Measurements from ENCODE around the gene TEX14.

DNA sequence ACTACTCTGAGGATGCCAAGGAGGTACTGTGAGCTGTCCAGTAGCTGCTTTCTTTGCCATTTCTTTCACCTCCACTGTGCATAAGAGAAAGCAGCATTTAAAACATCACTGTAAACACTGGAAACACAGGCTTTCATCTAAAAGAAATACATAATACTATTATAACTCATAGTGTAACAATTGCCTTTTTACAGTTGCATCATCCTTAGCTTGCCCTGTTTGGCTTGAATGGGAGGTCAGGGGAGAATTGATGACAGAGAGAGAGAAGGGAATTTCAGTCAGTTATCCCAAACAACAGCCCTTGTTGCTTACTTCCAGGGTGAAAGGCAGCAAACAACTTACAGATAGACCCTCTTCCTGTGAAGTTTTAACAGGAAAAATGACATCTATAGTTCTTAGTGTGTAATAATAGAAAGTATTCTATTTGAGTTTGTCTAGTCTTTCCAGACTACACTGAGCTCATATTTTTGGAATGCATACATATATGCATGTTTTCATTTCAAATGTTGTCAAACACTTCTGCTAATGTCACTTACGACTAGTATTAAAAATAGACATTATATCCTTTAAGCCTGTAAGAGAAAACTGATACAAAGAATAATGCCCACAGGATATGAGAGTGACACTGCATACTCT is 105.7 kb downstream of the TEX14 start:
- TF ChIP-seq, protein P1, sequence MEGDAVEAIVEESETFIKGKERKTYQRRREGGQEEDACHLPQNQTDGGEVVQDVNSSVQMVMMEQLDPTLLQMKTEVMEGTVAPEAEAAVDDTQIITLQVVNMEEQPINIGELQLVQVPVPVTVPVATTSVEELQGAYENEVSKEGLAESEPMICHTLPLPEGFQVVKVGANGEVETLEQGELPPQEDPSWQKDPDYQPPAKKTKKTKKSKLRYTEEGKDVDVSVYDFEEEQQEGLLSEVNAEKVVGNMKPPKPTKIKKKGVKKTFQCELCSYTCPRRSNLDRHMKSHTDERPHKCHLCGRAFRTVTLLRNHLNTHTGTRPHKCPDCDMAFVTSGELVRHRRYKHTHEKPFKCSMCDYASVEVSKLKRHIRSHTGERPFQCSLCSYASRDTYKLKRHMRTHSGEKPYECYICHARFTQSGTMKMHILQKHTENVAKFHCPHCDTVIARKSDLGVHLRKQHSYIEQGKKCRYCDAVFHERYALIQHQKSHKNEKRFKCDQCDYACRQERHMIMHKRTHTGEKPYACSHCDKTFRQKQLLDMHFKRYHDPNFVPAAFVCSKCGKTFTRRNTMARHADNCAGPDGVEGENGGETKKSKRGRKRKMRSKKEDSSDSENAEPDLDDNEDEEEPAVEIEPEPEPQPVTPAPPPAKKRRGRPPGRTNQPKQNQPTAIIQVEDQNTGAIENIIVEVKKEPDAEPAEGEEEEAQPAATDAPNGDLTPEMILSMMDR (IDR thresholded peaks at IDR 0.05), result no peak
- TF ChIP-seq POLR2A (IDR thresholded peaks at IDR 0.05), result no peak
